HG03354 (cell line): ENCODE results near the gene FHIT.
A peak's percentile ranks its signal among the peaks of the same experiment; 100 is the strongest.

Source experiments
- ATAC-seq: cut with Tn5 transposase; IDR thresholded peaks from one replicate; pipeline ENCODE4 v1.9.1; 2021; ENCODE audit warnings: mild to moderate bottlenecking; ENCODE audit not compliant: unreplicated experiment, poor library complexity, severe bottlenecking

FHIT gene

DNA sequence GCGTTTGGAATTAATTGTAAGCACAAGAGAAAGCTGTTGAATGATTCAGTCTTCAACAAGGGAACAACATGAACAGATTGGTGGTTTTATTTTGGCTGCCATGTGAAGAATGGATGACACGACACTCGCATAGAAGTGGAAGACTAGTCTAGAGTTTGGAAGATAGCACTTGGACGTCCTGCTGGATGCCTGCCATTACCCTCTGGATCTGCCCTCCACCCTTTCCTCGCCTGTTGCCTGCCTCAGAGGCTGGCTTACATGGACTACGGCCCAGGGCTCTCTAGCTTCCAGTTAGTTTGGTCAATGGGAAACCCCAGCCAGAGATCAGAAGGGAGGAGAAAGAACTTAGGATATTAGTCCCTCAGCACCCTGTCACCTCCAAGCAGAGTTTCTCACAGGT, 493.5 kb downstream of the FHIT start:
- no peak for ATAC-seq

DNA sequence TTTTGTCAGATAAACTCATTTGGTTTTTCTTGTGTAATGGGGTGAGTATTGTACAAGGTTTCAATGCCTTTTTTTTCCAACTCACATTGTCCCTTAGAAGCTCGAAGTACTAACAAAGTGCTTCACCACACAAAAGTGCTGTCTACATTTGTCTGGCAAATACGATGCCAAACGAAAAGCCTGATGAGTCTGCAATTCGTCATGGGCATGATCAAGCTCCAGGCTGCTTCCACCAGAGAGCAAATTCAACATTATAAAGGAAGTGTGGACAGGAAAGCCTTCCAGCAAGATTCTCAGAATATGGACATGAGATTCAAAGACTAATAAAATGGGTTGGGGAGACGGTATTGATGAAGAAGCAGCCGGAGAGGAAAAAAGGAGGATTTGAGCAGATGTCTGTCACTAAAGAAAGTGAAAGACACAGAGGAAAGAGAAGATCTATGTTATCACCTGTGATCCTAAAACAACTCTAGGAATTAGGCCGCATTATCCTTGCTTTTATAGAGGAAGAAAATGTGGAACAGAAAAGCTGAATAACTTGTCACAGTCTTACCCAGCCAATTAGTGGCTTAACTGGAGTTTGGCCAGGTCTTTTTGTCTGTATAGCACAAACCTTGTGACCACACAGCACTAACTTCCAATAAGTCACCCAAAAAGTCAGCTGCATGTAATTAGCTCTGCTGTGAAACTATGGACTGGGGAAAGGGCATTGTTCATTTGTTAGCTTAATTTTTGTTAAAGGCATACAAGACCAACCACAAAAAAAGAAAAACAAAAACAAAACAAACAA, 494.8 kb downstream of the FHIT start:
- no peak for ATAC-seq

DNA sequence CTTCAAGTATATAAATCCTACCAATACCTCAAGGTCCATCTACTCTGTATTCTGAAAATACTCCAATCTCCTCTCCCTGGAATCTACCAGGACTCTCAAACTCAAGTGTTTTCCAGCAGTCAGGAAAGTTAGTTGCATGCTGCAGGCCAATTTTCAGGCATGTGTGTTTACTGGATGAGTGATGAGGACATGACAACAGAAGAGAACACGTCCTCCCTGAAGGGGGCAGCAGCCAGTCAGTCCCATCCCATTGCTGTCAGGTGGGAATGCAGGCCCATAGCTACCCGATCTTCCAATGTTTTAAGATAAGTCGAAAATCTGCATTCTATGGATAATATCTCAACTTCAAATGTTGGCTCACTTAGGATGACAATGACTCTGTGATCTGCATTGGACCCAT, 496.2 kb downstream of the FHIT start:
- no peak for ATAC-seq

DNA sequence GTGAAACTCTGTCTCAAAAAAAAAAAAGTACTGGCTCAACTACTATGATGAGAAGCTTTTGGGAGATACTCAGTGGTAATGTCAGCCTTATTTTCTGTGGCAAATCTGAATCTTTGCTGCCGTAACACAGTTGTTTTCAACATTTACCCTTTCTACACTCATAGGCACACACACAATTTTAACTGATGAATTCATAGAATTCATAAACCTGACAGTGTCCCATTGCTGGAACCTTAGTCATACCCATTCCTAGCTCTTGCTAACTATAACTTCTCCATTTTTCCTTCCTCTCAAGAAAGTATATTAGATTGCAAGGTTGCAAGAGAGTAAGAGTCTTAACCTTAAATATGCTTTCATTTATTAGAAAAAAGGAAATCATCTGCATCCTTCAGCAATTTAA, 496.6 kb downstream of the FHIT start:
- no peak for ATAC-seq

DNA sequence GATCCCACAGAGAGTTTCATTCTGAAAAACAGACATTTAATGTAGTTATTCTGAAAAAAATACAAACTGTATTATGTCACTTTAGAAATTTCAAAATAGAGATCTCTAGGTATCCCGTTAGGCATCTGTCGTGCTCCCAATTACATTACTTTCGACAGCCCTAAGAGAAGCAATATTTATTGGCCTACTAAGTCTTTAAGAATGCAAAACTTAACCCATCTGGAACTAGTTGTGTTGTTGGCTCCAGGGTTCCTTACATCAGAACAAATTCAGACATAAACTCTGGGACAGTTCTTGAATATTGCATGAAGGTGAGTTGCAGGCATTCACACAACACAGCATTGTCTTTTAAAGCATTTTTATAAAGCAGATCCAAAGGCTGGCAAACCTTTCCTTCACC, 498.4 kb downstream of the FHIT start:
- no peak for ATAC-seq

DNA sequence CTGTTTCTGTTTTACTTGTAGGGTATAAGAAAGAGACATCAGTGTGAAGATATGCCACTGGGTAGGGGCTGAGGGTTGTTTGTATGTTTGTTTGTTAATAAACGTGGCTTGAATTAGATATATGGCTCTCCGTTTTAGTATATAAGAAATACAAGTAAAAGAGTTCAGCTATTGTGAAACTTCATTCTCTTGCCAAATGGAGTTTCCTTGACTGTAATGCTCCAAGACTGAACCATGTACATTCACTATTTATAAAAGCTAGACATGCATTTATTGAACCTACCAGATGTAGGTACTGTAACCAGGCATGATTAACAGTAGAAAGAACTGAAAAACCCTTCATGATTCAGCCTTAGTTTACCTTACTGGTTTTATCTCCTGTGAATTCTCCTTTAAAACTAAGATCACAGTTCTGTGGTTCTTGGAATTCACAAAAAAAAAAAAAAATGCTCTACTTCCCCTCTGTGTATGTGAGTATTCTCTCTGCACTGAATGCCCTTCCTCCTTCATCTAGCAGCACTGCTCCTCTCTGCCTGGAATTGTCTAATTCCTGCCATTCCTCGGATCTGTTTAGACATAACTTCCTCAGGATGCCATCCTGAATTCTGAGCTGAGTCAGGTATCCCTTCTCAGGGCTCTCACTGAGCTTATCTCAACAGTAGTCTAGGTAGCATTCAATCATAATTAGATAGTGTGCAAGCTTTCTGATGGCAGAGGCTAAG, 504.4 kb downstream of the FHIT start:
- no peak for ATAC-seq

DNA sequence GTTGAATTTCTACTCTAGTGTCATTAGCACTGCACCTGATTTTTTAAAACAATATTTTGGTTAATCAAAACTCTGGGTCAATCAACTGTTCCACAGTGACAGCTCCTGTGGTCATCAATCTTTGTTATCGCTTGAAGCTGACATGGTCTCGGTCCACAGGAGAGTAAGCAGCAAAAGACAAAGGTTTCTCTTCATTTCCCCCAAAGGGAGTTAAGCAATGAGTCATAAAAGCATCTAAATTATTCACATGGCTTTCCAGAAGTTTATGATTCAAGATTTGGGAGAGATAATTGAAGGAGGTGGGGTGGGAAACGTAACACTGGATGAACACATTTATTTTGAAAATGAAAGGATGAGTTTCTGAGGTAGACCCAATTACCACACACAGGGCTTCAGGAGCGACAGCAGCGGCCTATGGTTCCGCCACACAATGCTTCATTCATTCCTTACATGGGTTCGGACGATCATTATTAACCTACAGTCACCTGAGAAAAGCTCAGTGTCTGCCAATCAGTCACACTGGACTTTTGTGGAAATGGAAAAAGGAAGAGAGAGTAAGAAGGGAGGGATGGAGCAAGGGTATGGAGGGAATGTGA, 505.1 kb downstream of the FHIT start:
- ATAC-seq, result no peak

DNA sequence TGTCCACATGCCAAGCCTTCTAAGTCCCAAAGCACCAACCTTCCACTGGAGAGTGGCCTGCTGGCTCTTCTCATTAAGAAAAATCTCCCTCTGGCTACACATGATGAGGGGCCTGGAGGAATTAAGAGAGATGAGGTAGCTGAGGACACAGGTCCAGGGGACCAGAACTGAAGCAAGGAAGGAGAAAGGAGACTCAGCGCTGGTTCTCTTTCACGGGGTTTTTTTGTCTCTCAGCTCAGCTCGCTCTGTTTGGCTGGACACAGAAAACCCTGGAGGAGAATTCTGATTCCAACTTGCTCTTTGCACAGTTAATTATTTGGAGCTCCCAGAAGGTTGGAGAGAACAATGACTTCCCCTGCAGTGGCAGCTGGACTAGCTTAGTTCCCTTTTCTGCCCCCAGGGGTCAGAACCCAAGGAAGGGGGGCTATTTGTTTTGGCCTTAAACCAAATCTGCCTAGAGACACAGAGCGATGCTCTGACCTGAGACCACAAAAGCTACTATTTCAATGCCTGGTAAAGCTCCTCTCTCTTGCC, 507.6 kb downstream of the FHIT start:
- ATAC-seq, result peak; percentile 63

DNA sequence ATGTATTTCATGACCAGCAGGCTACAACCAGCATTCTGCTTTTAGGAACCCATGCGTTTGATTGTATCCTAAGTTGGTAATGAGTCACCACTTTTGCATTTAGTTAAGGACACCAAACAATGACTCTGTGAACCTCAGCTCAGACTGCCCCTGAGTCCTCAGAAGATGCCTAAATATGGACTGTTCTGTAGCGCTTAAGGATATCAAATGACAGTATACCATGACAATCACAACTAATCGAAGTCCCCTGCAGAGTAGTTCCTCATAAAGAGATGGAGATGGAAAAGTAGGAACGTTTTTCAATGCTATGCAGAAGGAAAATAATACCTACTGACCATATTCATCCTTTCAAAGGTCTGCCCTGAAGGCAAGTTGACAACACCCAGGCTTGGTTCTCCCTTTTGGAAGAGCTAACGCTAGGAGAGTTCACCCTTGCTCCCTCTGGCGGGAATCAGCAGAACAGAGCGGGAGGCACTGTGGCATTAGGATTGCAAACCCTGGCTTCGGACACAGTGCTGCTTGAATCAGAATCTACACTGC, 508.6 kb downstream of the FHIT start:
- no peak for ATAC-seq

DNA sequence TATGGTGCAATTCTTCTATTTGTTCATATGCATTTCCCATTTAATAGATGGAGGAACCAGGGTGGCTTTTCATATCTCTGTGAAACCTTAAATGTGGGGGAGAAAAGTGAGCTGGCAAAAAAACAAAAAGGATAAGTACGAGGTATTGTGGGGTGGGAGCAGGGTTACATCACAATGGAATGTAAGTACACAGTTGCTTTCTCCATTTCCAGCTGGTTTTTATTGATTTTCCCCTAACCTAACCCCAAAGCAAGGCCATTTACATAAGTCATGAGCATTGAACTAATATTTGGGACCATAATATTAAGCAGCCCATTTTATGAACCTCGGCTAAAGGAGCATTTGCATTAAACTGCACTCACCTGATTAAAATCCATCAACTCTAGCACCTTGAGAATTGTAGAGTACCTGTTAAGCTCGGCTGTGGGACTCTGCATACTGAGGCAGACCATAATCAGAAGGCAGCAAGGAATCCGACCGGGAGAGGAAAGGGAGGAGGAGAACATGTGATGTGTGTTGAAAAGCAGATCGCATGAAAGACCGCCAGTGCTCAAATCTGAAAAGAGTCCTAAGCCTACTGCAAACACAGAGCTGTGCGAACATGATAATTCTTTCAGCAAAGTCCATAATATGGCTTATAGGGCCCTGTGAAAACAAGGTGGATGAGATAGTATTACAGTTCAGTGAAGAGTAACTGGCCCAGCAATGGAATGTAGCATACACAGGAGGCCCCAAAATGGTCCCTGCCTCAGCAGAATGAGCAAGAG, 513.4 kb downstream of the FHIT start:
- no peak for ATAC-seq

DNA sequence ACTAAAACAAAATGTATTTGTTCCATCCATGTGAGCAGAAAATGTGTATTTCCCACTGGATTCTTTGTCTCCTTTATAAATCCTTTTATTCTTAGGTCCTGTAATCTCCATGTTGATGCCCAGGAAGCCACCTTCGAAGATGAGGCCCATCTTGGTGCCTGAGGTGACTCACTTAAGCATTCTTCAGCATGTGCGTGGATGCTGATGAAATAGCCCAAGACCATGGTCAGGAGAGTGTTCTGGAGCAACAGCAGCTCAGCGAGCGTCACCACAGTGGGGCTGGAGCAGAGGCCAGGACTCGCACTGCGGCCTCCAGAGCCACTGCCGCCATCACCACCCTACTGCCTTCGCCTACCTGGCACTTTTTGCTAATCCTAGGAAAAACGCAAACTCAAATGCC, 520.9 kb downstream of the FHIT start:
- no peak for ATAC-seq

DNA sequence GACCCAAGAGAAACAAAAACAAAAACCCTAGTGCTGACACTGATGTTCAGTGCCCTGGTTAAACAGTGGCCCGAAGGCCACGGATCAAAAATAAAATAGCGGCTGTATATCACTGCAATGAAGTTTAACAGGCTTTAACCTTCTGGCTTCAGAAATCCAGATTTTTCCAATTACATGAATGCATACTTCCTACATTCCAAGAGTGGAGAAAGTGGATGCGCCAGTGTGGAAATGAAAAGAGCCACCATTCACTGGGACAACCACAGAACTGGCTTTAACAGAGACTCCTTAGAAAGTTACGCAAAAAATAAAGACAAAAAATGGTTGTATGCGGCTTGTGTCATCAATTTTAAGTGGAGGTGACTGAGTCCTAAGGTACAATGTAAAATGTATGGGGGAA, 522.2 kb downstream of the FHIT start:
- ATAC-seq, result no peak

DNA sequence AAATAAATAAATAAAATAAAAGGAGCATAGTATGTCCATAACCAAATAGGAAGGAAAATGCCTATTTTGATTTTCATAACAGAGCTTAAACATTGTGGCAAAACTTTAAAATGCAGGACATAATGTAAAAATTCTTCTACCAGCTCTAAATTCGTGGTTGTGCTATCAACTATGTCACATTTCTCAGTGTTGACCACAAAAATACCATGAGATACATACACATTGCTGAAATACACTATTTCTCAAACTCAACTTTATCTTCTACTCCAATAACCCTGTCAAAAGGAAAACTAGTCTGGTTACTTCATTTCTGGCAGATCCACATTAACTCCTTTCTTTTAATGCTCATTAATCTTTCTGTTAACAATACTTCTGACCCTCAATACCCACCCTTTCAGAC, 523.2 kb downstream of the FHIT start:
- ATAC-seq, result no peak

DNA sequence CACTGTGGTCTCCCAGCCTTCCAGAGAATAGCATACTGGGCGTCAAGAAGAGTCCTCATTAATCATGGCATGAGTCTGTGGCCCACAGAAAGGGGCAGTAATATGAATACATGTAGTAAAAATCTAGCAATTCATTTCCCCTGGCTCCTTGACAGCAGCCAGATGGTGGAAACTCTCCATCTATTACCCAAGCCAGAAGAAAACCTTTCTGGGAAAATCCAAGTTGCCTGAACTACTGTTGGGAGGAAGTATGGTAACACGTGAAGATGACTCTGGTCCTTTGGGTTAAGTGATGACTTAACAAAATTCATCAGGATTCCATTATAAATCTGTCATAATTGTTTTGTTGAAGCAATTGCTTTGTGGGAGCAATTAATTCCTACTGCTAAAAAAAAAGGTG, 530.5 kb downstream of the FHIT start:
- no peak for ATAC-seq

DNA sequence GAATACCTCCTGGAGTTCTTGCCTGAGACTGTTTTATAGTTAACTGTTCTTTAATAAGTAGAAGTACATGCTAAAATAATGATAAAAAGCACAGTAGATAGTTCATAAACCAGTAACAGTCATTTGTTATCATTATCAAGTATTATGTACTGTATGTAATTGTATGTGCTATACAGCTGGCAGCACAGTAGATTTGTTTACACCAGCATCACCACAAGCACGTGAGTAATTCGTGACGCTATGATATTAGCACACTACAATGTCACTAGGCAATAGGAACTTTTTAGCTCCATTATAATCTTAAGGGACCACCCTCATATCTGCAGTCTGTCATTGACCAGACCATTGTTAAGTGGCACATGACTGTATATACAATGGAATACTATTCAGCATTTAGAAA, 534.7 kb downstream of the FHIT start:
- no peak for ATAC-seq

DNA sequence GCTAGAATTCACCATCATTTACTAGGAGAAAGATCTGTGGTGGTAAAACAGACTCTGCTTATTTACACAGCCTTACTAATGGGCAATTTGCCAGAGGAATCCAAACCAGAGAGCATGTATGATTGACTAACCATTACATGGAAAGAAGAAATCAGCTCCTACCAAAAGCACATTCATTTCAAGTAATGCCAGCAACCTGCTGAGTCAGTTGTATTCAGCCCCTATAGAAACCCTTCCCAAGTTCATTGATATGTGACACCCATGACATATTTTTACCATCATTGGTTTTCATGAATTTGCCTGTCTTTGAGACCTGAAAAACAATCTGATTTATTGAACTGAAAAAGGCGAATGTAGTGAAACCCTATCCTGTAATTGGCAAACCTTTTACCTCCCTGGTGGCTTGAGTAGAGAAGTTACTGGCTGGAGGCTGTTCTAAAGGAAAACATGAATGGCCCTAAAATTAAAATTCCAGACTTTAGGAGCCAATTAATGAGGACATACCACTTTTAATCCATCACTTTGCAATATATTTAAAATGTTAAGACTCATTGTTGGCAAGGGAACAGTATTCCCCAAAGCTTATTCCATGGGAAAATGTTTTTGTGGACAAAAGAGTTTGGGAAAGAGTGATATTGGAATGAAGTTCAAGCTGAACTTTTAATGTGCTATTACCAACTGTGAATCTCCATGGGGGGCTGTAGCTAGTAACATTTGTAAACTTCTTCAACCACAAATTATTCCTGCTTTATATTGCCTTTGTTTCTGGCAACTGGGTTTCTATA, 542.9 kb downstream of the FHIT start:
- no peak for ATAC-seq

DNA sequence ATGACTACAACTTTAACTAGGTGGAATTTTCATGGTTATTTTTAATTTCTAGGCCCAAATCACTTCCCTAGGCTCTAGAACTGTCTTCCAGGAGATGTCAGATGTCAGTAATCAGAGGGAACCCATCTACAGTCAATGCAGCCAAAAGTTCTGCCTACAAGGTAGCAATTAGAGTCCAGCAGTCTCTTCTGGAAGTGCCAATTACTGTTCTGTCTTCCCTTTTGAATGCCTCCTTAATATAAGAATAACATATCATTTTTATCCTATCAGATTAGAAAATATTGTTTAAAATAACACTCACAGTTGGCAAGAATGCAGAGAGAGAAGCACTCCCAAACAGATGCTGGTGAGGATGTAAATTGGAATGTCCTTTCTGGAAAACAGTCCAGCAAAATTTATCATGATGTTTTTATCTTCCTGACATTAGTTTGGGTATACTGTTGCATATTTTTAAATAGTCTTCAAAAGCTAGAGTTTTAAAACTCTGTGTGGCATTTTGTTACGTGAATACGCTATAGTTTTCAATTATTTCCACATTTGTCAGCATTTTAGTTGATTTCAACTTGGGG, 543.7 kb downstream of the FHIT start:
- ATAC-seq, result no peak

DNA sequence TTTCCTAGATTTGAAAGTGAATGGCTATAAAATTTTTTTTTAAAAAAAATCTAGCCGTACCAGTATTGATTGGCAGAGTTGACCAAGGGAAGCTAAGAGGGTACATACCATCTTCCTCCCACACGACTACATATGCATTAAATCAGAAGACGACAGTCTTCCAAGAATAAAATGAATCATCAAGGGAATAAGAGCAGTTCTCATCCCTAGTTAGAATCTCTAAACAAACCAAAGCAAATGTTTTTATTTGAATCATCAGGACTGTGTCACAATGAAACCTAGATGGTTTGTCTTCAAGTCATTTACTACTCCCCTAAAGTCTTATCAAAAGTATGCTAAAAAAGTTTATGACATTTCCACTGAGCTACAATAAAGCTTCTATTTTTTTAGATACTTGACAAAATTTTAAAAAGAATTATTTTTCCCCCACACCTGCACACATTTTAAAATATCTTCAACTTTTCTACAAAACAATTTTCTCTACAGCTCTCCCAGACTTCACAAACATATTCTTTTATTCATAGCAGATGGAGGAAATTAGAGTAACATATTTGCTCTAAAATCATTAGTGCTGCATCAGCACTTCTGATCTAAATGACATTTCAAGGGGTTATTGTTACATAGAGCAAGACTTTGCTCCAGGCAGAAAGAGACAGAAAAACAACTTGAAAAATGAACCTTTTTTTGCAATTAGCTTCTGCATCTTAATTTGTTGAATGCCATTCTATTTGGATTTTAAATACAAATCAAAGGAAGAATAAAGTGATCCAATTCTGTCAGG, 547.1 kb downstream of the FHIT start:
- no peak for ATAC-seq
